HFFc6 (cell line): ENCODE data around the gene TLR7. TPM values are rescaled to one million over a fixed set of nuclear protein-coding genes. Genes with fewer than 3 reads are reported as not detected.

ENCODE experiments used
- DNase-seq: peaks from one replicate; pipeline ENCODE4 v3.0.0-alpha.2; 2018
- H3K27ac Mint-ChIP-seq: 2 replicates; pipeline ENCODE4 v1.8.0; 2020; ENCODE audit warnings: mild to moderate bottlenecking, mixed read lengths
- H3K27me3 Mint-ChIP-seq: 2 replicates; pipeline ENCODE4 v1.8.0; 2021; ENCODE audit warnings: mild to moderate bottlenecking, moderate library complexity, mixed read lengths; ENCODE audit not compliant: insufficient read depth
- H3K36me3 Mint-ChIP-seq: 2 replicates; pipeline ENCODE4 v1.8.0; 2021; ENCODE audit warnings: low read depth, mixed read lengths
- H3K4me1 Mint-ChIP-seq: 2 replicates; pipeline ENCODE4 v1.8.0; 2020; ENCODE audit warnings: low read depth, mixed read lengths
- H3K4me3 Mint-ChIP-seq: 2 replicates; pipeline ENCODE4 v1.8.0; 2020; ENCODE audit warnings: mild to moderate bottlenecking, moderate library complexity, mixed read lengths
- H3K9me3 Mint-ChIP-seq: 2 replicates; pipeline ENCODE4 v1.8.0; 2020; ENCODE audit warnings: mild to moderate bottlenecking, mixed read lengths
- CTCF ChIP-seq: fragments of 200-600 bp; sonication (generic); IDR thresholded peaks from 2 replicates; pipeline ENCODE4 v1.5.0; 2021; ENCODE audit warnings: antibody characterized with exemption, mild to moderate bottlenecking
- total RNA-seq, 6 experiments: library from RNA; stranded (reverse); fragmentation: NEBNext Ultra II Directional; extraction: Animal tissue kit (Norgen Biotek cat#: 25700); gene quantifications; 2 replicates in 1 of 6; 3 replicates in 5 of 6; pipeline ENCODE4 v1.2.3, GENCODE V29; 2021

TLR7 gene
- total RNA-seq, 6 experiments from 2014 or later, result not detected

- Mint-ChIP-seq H3K9me3 (no peaks in the 10 kb centered on the region), H3K27me3 (peaks cover 5% of the 10 kb centered on the region), H3K36me3 (peaks cover 6% of the 10 kb centered on the region), H3K4me3 (no peak overlapping the region), H3K4me1 (peaks cover 18% of the 10 kb centered on the region), H3K27ac (no peak overlapping the region)
- no peak for TF ChIP-seq CTCF
- DNase-seq, result peak; percentile 9
Measured at GRCh38 chrX:12825801-12826200, 41.1 kb upstream of the TLR7 start.

GRCh38 chrX:12843061-12843667, 23.7 kb upstream of the TLR7 start:
- Mint-ChIP-seq H3K4me3 (no peak overlapping the region), H3K27me3 (peaks cover 4% of the 10 kb centered on the region), H3K9me3 (no peaks in the 10 kb centered on the region), H3K4me1 (no peaks in the 10 kb centered on the region), H3K36me3 (no peaks in the 10 kb centered on the region), H3K27ac (no peak overlapping the region)
- no peak for TF ChIP-seq CTCF
- DNase-seq, result no peak

GRCh38 chrX:12843668-12844279, 23.1 kb upstream of the TLR7 start:
- no peaks in the 10 kb centered on the region for H3K36me3 Mint-ChIP-seq
- H3K4me1 Mint-ChIP-seq, result no peaks in the 10 kb centered on the region
- H3K9me3 Mint-ChIP-seq, result no peaks in the 10 kb centered on the region
- TF ChIP-seq CTCF, result no peak
- no peak for DNase-seq
- H3K27ac Mint-ChIP-seq, result no peak overlapping the region
- peaks cover 5% of the 10 kb centered on the region for H3K27me3 Mint-ChIP-seq
- H3K4me3 Mint-ChIP-seq, result peak overlapping the region; percentile 60

- H3K36me3 Mint-ChIP-seq, result no peaks in the 10 kb centered on the region
- no peak overlapping the region for H3K27ac Mint-ChIP-seq
- no peak for DNase-seq
- no peak overlapping the region; the same call in 1 of the 2 replicates for H3K4me3 Mint-ChIP-seq
- TF ChIP-seq CTCF, result no peak
- peaks cover 6% of the 10 kb centered on the region for H3K27me3 Mint-ChIP-seq
- H3K9me3 Mint-ChIP-seq, result no peaks in the 10 kb centered on the region
- H3K4me1 Mint-ChIP-seq, result no peaks in the 10 kb centered on the region
Measured at GRCh38 chrX:12844319-12844718, 22.6 kb upstream of the TLR7 start.

GRCh38 chrX:12865359-12865758, 1.5 kb upstream of the TLR7 start:
- Mint-ChIP-seq H3K27me3 (peaks cover 5% of the 10 kb centered on the region), H3K36me3 (no peaks in the 10 kb centered on the region), H3K4me3 (no peak overlapping the region), H3K9me3 (no peaks in the 10 kb centered on the region), H3K4me1 (no peaks in the 10 kb centered on the region), H3K27ac (no peak overlapping the region)
- no peak for DNase-seq
- no peak for TF ChIP-seq CTCF
